Measurements from ENCODE around the gene SORCS2. TPM values are rescaled to one million over a fixed set of nuclear protein-coding genes. Genes with fewer than 3 reads are reported as not detected.
A peak's percentile ranks its signal among the peaks of the same experiment; 100 is the strongest.

Gene SORCS2
- total and polyA plus RNA-seq, 2 of the 8 experiments (the other 6 are each of a cell fraction or from before 2014, with no cell fraction given): 0.36 to 1.8 TPM

DNA sequence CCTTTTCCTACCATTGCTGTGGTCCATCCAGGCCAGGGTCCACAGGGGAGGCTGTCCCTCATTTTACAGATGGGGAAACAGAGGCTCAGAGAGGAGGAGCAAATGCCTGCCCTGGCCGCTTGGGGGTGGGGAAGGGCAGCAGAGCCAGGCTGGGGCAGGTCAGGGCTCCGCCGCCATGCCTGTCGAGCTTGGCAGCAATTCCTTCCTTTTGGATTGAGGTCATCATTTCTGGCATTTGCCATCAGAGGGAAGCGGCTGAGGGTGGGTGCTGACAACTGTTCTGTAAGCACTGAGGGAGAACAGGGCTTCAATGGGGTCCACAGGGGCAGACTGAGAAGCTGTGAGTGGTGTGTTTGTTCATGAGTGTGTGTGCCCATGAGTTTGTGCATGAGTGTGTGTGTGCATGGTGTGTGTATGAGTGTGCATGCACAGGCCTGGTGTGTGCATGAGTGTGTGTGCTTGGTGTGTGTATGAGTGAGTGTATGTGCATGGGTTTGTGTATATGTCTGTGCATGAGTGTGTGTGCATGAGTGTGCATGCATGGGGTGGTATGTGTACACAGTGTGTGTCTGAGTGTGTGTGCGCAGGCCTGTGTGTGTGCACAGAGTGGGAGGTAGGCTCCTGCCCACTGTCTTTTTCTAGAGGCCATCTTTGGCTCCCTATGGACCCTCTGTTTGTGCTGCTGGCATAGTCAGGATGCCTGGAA is 115.2 kb downstream of the SORCS2 start:
- Histone ChIP-seq H3K9me3 (ENCODE audit: insufficient read depth in 2 of 2, low read depth in 1 of 2, low read length in 1 of 2) (no peaks in the 10 kb centered on the region), H3K23me2 (ENCODE audit: low read depth, low read length) (no peaks in the 10 kb centered on the region), H3K27ac (ENCODE audit: low read depth, low read length) (no peak overlapping the region), H3K9ac (replicated peaks in 1 of 4; ENCODE audit: extremely low read depth in 1 of 4, low read depth in 3 of 4, low read length in 3 of 4) (no peak overlapping the region; a peak in 1 of 7 replicates), H3K4ac (replicated peaks; ENCODE audit: insufficient read length, low read depth, low read length) (peak overlapping the region; percentile 19), H4K91ac (replicated peaks; ENCODE audit: insufficient read length, low read length) (no peak overlapping the region), H2AFZ (ENCODE audit: low read length) (no peak overlapping the region), H3K36me3 (ENCODE audit: control insufficient read depth in 2 of 4, insufficient read depth in 4 of 4, low read length in 3 of 4) (no peaks in the 10 kb centered on the region), H3K56ac (replicated peaks; ENCODE audit: insufficient read length, low read depth, low read length) (no peak overlapping the region), H3K14ac (ENCODE audit: insufficient read length) (no peak overlapping the region), H2BK15ac (ENCODE audit: low read length) (no peak overlapping the region), H3K27me3 (replicated peaks in 1 of 4; ENCODE audit: control insufficient read depth in 3 of 4, extremely low read depth in 1 of 4, insufficient read depth in 3 of 4, low read length in 3 of 4) (no peaks in the 10 kb centered on the region; a peak in 1 of 7 replicates), H3K79me2 (ENCODE audit: control insufficient read depth in 1 of 2, insufficient read depth in 2 of 2, low read length in 2 of 2) (no peaks in the 10 kb centered on the region), H3K4me2 (ENCODE audit: insufficient read depth in 1 of 2, low read depth in 2 of 2, low read length in 2 of 2) (no peak overlapping the region), H3K4me1 (replicated peaks in 1 of 4; ENCODE audit: control insufficient read depth in 3 of 4, insufficient read depth in 4 of 4, low read length in 3 of 4) (peaks cover 0 to 6% (median 2%) of the 10 kb centered on the region in 4 experiments; a peak in 3 of 7 replicates), H4K20me1 (replicated peaks in 1 of 2; ENCODE audit: control insufficient read depth in 1 of 2, insufficient read depth in 2 of 2, low read length in 2 of 2) (no peaks in the 10 kb centered on the region), H4K8ac (ENCODE audit: extremely low read depth, insufficient read depth, low read length) (no peak overlapping the region), H3K79me1 (ENCODE audit: low read depth, low read length) (no peaks in the 10 kb centered on the region), H2AK5ac (ENCODE audit: low read depth, low read length) (no peak overlapping the region), H3K18ac (ENCODE audit: extremely low read depth, low read length) (no peak overlapping the region), H2BK5ac (ENCODE audit: low read depth, low read length) (no peak overlapping the region), H2BK12ac (ENCODE audit: low read depth, low read length) (no peak overlapping the region), H4K5ac (ENCODE audit: insufficient read length, low read depth, low read length) (no peak overlapping the region), H3K4me3 (ENCODE audit: extremely low read depth in 1 of 4, insufficient read depth in 2 of 4, low read depth in 3 of 4, low read length in 4 of 4) (no peak overlapping the region), H2BK20ac (ENCODE audit: low read length) (no peak overlapping the region), H3K23ac (ENCODE audit: insufficient read length) (no peak overlapping the region), H2BK120ac (replicated peaks; ENCODE audit: low read depth, low read length) (no peak overlapping the region)
- WGBS, 2 experiments (ENCODE audit: extremely low coverage in 1 of 2, insufficient coverage in 1 of 2, insufficient read length in 1 of 2, insufficient replicate concordance in 2 of 2, low coverage in 1 of 2, low lambda C conversion rate in 2 of 2, missing lambda C conversion rate in 1 of 2): 83% methylated on average over 5 of the region's 6 CpGs; no CpG with 5 or more reads in 1 of the 2 experiments
- ChIA-PET CTCF (ENCODE audit: partially characterized antibody) (interaction anchor here (0.7 to 3.4 kb wide), 2 partner anchors 28 to 226 kb away, joined by 3 to 19 read pairs; no protein-coding TSS in a partner anchor), POLR2A (ENCODE audit: partially characterized antibody) (no interaction called here)
- FAIRE-seq (no peak), DNase-seq (ENCODE audit: low read depth in 1 of 2, low spot score in 2 of 2) (no peak)
- no peak for TF ChIP-seq EP300 (IDR thresholded peaks at IDR 0.05; ENCODE audit: borderline replicate concordance in 1 of 2, low read depth in 2 of 2, low read length in 2 of 2)
- TF ChIP-seq ZNF274 (IDR thresholded peaks at IDR 0.05; ENCODE audit: borderline replicate concordance, extremely low read depth, low read length): no peak
- no peak for TF ChIP-seq BACH1 (IDR thresholded peaks at IDR 0.05; ENCODE audit: low read length)
- peak in 1 of 2 experiments; percentile 15; a peak in 1 of 4 replicates for TF ChIP-seq RAD21 (IDR thresholded peaks at IDR 0.05 in 1 of 2, conservative IDR thresholded peaks at IDR 0.05 in 1 of 2; ENCODE audit: low read depth in 2 of 2, low read length in 2 of 2)
- TF ChIP-seq ATF3 (IDR thresholded peaks at IDR 0.05; ENCODE audit: insufficient read depth, low read depth, low read length): no peak
